Right atrium auricular region (tissue), 2 donors: ENCODE results near the gene FAM9C. TPM values are rescaled to one million over a fixed set of nuclear protein-coding genes. Genes with fewer than 3 reads are reported as not detected.
A peak's percentile ranks its signal among the peaks of the same experiment; 100 is the strongest.
"Not testable (repeated sequence)": the region's sequence is repeated elsewhere in the genome, so short reads cannot be mapped to it uniquely, and the experiment has no call there.

Experiments used
- DNase-seq: peaks from one replicate; pipeline ENCODE4 v3.0.0-alpha.2; 2019; ENCODE audit warnings: low spot score
- H3K27ac ChIP-seq, 2 donors: fragments of 200-600 bp; sonication (generic); 1 replicate in 1 of 2; 2 replicates in 1 of 2; pipeline ENCODE4 v1.5.1; 2016 to 2019
- H3K27me3 ChIP-seq, 2 donors: fragments of 200-600 bp; sonication (generic); one replicate each; pipeline versions ENCODE4 v1.5.1 to v1.6.0; 2017 to 2019
- H3K36me3 ChIP-seq: fragments of 200-600 bp; sonication (generic); one replicate; pipeline ENCODE4 v1.5.1; 2016
- H3K4me1 ChIP-seq, 2 donors: fragments of 200-600 bp; sonication (generic); one replicate each; pipeline versions ENCODE4 v1.5.1 to v1.6.0; 2017 to 2019
- H3K4me3 ChIP-seq, 2 donors: fragments of 200-600 bp; sonication (generic); 1 replicate in 1 of 2; 2 replicates in 1 of 2; pipeline ENCODE4 v1.5.1; 2017 to 2019; ENCODE audit warnings: mild to moderate bottlenecking in 1 of 2, moderate library complexity in 1 of 2
- H3K9me3 ChIP-seq, 2 donors: fragments of 200-600 bp; sonication (generic); one replicate each; pipeline ENCODE4 v1.5.1; 2019
- total RNA-seq, 2 donors: library from RNA; depleted of rRNA; stranded (reverse); fragments of >200 nt; gene quantifications; one replicate each; pipeline ENCODE4 v1.1.0, GENCODE V29; 2016
- TF ChIP-seq, protein P1 (sequence below), 2 donors: fragments of 200-600 bp; sonication (generic); IDR thresholded peaks; one replicate each; pipeline ENCODE4 v1.5.1; 2019; ENCODE audit warnings: antibody characterized with exemption in 2 of 2

FAM9C gene
- total RNA-seq, 2 donors from 2014 or later = not detected

DNA sequence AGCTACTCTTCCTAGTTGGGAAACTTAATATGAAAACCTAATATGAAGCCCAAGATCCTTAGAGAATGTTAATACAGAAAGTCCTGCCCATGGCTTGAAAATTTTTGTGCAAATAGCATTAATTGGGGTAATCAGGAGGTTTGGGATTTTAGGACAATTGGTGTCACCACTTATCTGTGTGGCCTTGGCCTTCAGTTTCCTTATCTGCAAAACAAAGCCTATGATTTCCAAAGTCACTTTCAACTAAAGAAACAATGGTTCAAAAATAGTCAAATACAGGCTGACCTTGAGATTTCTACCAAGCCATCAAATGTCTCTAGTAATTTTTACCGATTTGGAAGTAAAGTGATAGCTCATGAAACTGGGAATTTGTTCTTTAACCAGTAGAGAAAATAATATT, 40.2 kb upstream of the FAM9C start:
- no peak overlapping the region for H3K4me3 ChIP-seq
- no peaks in the 10 kb centered on the region for H3K9me3 ChIP-seq
- H3K27me3 ChIP-seq = no peaks in the 10 kb centered on the region
- no peak for DNase-seq
- no peak overlapping the region for H3K27ac ChIP-seq
- TF ChIP-seq, protein P1, sequence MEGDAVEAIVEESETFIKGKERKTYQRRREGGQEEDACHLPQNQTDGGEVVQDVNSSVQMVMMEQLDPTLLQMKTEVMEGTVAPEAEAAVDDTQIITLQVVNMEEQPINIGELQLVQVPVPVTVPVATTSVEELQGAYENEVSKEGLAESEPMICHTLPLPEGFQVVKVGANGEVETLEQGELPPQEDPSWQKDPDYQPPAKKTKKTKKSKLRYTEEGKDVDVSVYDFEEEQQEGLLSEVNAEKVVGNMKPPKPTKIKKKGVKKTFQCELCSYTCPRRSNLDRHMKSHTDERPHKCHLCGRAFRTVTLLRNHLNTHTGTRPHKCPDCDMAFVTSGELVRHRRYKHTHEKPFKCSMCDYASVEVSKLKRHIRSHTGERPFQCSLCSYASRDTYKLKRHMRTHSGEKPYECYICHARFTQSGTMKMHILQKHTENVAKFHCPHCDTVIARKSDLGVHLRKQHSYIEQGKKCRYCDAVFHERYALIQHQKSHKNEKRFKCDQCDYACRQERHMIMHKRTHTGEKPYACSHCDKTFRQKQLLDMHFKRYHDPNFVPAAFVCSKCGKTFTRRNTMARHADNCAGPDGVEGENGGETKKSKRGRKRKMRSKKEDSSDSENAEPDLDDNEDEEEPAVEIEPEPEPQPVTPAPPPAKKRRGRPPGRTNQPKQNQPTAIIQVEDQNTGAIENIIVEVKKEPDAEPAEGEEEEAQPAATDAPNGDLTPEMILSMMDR (IDR thresholded peaks at IDR 0.05) = no peak
- H3K36me3 ChIP-seq = no peaks in the 10 kb centered on the region
- H3K4me1 ChIP-seq = no peaks in the 10 kb centered on the region

DNA sequence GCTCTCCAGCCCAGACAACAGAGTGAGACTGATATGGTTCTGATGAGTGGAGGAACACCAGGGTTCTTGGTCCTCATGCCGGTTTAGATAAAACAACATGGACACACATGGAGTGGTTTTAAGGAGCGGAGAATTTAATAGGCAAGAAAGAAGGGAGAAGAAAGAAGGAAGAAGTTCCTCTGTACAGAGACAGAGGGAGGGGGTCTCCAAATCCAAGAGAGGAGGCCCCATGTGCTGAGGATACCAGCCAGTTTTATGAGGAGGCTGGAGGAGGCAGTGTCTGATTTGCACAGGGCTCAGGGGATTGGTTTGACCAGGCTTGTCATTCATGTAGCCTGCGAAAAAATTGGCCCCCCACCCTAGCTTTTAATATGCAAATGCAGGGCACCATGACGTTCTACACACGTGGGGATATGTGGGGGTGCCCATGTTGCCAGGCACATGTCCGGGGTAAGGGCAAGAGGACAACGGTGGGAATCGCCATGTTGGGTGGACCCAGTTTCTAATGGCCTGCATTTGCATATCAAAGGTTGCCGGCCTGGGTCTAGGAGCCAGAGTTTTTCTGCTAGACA, 39.4 kb upstream of the FAM9C start:
- DNase-seq, H3K27ac ChIP-seq, H3K27me3 ChIP-seq, H3K36me3 ChIP-seq, H3K4me1 ChIP-seq, H3K4me3 ChIP-seq, H3K9me3 ChIP-seq: not testable (repeated sequence)

DNA sequence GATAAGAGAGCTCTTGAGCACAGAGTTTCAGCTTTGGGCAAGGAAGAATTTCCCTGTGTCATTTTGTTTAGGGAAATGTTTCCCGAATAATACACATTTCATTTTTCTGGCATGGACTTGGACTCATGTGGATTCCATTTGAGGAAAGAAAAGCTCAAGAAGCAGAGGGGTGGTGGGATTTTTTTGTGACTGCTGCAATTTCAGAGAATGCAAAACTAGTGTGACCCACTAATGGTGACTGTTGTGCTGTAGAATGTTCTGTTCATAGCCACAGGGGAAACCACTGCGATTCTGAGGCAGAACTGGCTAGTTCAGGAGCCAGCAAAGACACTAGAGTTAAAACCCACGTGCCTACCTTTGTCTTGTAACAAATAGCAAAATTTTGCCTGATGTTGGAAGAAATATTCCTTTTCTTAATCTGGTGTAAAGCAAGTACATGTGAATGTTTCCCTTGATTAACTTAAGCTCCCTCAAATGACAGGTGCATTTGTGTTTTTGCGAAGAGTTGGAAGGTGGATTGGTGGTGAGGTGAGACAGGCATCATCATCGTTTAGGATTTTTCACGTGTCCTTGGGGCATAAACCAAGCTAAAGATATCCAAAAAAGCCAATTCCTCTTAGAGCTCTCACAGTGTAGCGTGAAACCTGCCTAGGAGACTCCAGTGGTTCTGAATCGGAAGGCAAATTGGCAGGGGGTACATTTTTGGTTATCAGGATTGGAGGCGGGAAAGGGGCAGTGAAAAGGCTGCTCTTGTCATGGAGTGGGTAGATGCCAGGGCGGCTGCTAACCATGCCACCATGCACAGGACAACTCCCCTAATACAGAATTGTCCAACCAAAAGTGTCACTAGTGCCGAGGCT, 38.0 kb upstream of the FAM9C start:
- Histone ChIP-seq H3K9me3 (no peaks in the 10 kb centered on the region), H3K27ac (peak overlapping the region in 1 of 2 donors; percentile 2), H3K36me3 (no peaks in the 10 kb centered on the region), H3K27me3 (no peaks in the 10 kb centered on the region), H3K4me1 (no peaks in the 10 kb centered on the region), H3K4me3 (no peak overlapping the region)
- no peak for DNase-seq
- TF ChIP-seq, protein P1 (IDR thresholded peaks at IDR 0.05) = no peak

DNA sequence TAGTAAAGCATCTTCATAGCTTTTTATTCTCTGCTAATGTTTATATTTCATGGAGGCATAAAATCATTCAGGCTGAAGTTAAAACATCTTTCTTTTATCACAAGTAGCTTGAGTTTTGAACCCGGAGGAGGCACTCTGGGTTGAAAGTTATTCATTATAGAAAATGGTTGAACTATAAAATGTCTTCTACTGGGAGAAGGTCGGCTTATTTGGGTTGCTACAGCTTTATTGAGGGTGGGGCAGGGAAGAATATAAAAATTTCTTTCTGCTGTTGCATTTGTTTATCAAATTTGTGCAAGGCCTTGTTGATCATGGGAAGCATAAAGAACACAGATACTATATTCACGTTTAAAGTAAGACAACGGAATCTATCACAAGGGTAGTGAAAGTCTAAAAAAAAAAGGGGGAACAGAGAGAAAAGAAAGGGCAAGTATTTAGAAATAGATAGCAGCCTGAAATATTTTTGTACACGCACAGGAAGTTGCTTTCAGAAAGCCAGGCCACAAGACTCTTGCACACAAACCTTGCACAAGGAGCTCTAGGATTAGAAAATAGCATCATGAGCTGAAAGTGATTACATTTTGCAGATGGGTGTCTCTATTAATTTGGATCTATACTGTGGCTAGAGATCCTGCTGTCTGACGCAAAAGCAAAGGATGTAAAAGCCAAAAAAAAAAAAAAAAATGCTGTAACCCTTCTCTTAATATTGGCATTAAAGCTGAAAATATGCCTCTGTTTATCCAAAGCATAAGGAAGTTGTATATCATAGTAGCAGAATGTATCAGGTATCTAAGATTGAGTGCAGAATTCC, 37.2 kb upstream of the FAM9C start:
- H3K27ac ChIP-seq = peak overlapping the region in 1 of 2 donors; percentile 45
- H3K4me3 ChIP-seq = no peak overlapping the region
- H3K4me1 ChIP-seq = no peaks in the 10 kb centered on the region
- TF ChIP-seq, protein P1 (IDR thresholded peaks at IDR 0.05) = no peak
- H3K36me3 ChIP-seq = no peaks in the 10 kb centered on the region
- DNase-seq = no peak
- no peaks in the 10 kb centered on the region for H3K27me3 ChIP-seq
- H3K9me3 ChIP-seq = no peaks in the 10 kb centered on the region

DNA sequence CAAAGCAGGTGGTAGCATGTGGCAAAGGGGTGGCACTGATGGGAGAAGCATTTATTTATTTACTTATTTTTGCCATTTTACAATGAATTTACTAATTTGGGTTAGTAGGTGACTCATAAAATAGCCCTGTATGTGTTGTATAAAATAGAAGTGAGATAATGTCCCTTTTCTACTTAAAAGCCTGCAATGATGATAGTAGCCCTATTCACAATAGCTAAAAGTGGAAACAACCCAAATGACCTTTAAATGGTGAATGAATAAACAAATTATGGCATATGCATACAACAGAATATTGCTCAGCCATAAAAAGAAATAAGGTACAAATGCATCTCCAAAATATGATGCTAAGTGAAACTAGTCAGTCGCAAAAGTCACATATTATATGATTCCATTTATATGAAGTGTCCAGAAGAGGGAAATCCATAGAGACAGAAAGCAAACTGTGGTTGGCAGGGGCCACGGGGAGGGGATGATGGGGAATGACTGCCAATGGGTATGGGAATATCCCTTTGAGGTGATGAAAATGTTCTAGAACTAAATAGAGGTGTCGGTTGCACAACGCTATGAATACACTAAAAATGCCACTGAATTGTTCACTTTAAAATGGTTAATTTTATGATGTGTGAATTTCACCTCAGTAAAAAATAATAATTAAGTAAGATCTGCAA, 35.8 kb upstream of the FAM9C start:
- DNase-seq = no peak
- Histone ChIP-seq H3K27ac (no peak overlapping the region), H3K9me3 (no peaks in the 10 kb centered on the region), H3K4me3 (no peak overlapping the region), H3K36me3 (no peaks in the 10 kb centered on the region), H3K27me3 (no peaks in the 10 kb centered on the region), H3K4me1 (no peaks in the 10 kb centered on the region)
- TF ChIP-seq, protein P1 (IDR thresholded peaks at IDR 0.05) = no peak
